KMS-11 (cell line): ENCODE measurements around the gene ARMS2.

ENCODE experiments used
- H2AFZ ChIP-seq: fragments of 200-600 bp; sonication (generic); 2 replicates; pipeline ENCODE4 v1.6.1; 2016; ENCODE audit warnings: antibody characterized with exemption, mixed run types, low read depth
- H3K27ac ChIP-seq: fragments of 200-600 bp; sonication (generic); 2 replicates; pipeline ENCODE4 v1.6.1; 2016; ENCODE audit warnings: mild to moderate bottlenecking, mixed run types
- H3K27me3 ChIP-seq: fragments of 200-600 bp; sonication (generic); 2 replicates; pipeline ENCODE4 v1.6.1; 2017; ENCODE audit warnings: mild to moderate bottlenecking, low read depth, mixed run types, moderate library complexity; ENCODE audit not compliant: insufficient read depth
- H3K36me3 ChIP-seq: fragments of 200-600 bp; sonication (generic); 2 replicates; pipeline ENCODE4 v1.6.1; 2017; ENCODE audit warnings: mild to moderate bottlenecking, mixed run types; ENCODE audit not compliant: insufficient read depth
- H3K4me1 ChIP-seq: fragments of 200-600 bp; sonication (generic); 2 replicates; pipeline ENCODE4 v1.6.1; 2016; ENCODE audit warnings: mild to moderate bottlenecking, low read depth, mixed run types; ENCODE audit not compliant: poor library complexity, severe bottlenecking
- H3K4me2 ChIP-seq: fragments of 200-600 bp; sonication (generic); 2 replicates; pipeline ENCODE4 v1.7.0; 2016; ENCODE audit warnings: mild to moderate bottlenecking, mixed run types
- H3K4me3 ChIP-seq: fragments of 200-600 bp; sonication (generic); IDR thresholded peaks from 2 replicates; pipeline ENCODE4 v1.6.1; 2017; ENCODE audit warnings: low read depth, low read length, mixed read lengths; ENCODE audit not compliant: insufficient read depth
- H3K79me2 ChIP-seq: fragments of 200-600 bp; sonication (generic); 2 replicates; pipeline ENCODE4 v1.6.1; 2016; ENCODE audit warnings: low read depth, mixed run types; ENCODE audit not compliant: insufficient read depth
- H3K9ac ChIP-seq: fragments of 200-600 bp; sonication (generic); 2 replicates; pipeline ENCODE4 v1.6.1; 2016; ENCODE audit warnings: mild to moderate bottlenecking, mixed run types
- H4K20me1 ChIP-seq: fragments of 200-600 bp; sonication (generic); 2 replicates; pipeline ENCODE4 v1.6.1; 2016; ENCODE audit warnings: mild to moderate bottlenecking, mixed run types; ENCODE audit not compliant: insufficient read depth
- TF ChIP-seq, protein P1 (sequence below): fragments of 200-600 bp; sonication (generic); conservative IDR thresholded peaks from 2 replicates; pipeline ENCODE4 v1.6.1; 2017; ENCODE audit warnings: low read depth, mild to moderate bottlenecking, antibody characterized with exemption, low read length, moderate library complexity, mixed read lengths

ARMS2 gene

DNA sequence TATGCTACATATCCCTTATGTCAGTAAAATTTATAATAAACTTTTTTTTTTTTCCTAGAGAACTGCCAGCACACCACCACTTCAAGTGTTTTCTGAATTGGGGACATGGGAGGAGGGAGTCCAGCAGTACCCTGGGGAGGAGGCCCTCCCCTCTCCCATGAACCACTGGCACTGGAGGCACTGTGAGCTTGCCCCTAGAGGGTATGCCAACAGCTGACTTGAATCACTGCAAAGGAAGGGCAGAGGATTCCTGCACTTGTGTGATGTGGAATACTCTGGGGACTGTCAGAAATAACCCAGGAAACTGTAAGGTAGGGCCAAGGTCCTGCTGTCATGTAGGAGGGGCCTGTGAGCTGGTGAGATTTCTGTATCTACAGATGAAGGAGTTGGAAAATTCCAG is 8.5 kb upstream of the ARMS2 start:
- no peak overlapping the region for H3K4me3 ChIP-seq
- H3K27me3 ChIP-seq: no peaks in the 10 kb centered on the region
- no peaks in the 10 kb centered on the region for H3K36me3 ChIP-seq
- H3K79me2 ChIP-seq: no peaks in the 10 kb centered on the region
- no peaks in the 10 kb centered on the region for H4K20me1 ChIP-seq
- H3K27ac ChIP-seq: no peak overlapping the region
- H3K4me1 ChIP-seq: no peaks in the 10 kb centered on the region
- H2AFZ ChIP-seq: no peak overlapping the region
- H3K4me2 ChIP-seq: no peak overlapping the region
- TF ChIP-seq, protein P1, sequence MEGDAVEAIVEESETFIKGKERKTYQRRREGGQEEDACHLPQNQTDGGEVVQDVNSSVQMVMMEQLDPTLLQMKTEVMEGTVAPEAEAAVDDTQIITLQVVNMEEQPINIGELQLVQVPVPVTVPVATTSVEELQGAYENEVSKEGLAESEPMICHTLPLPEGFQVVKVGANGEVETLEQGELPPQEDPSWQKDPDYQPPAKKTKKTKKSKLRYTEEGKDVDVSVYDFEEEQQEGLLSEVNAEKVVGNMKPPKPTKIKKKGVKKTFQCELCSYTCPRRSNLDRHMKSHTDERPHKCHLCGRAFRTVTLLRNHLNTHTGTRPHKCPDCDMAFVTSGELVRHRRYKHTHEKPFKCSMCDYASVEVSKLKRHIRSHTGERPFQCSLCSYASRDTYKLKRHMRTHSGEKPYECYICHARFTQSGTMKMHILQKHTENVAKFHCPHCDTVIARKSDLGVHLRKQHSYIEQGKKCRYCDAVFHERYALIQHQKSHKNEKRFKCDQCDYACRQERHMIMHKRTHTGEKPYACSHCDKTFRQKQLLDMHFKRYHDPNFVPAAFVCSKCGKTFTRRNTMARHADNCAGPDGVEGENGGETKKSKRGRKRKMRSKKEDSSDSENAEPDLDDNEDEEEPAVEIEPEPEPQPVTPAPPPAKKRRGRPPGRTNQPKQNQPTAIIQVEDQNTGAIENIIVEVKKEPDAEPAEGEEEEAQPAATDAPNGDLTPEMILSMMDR: no peak
- H3K9ac ChIP-seq: no peak overlapping the region

DNA sequence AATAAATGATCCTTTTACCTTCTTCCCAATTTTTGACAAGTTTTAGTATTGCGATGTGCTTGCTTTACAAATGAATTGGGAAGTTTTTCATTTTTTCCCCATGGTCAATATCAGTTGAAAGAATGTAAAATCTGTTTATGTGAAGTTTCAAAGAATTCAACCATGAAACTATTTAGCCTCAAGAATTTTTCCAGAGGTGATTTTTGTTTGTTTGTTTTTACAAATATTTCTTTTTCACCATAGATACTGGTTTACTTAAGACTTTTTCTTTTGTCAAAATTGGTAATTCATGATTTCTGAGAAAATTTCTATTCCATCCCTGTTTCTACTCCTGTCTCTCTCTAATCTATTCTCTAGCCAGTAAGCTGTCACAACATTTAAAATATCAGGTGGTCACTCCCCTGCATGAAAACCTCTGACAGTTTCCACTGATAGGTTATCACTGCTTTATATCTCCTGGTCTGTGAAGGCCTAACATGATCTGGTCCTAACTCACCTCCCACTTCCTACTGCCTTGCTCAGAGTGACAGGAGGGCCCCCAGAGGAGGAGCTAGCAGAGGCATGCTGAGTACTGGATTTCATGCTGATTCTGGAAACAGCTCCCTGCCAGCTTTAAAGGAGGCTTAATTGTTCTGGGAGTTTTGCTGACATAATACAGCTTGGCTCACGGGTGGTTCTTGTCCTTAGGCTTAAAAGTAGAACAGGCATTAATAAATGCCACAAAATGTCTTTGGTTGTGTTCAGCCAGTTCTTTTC is 7.6 kb upstream of the ARMS2 start:
- Histone ChIP-seq H3K4me2 (no peak overlapping the region), H3K4me1 (no peaks in the 10 kb centered on the region), H3K9ac (no peak overlapping the region), H3K36me3 (no peaks in the 10 kb centered on the region), H3K27me3 (no peaks in the 10 kb centered on the region), H4K20me1 (no peaks in the 10 kb centered on the region), H3K27ac (no peak overlapping the region), H3K4me3 (no peak overlapping the region), H2AFZ (no peak overlapping the region), H3K79me2 (no peaks in the 10 kb centered on the region)
- TF ChIP-seq, protein P1: no peak

DNA sequence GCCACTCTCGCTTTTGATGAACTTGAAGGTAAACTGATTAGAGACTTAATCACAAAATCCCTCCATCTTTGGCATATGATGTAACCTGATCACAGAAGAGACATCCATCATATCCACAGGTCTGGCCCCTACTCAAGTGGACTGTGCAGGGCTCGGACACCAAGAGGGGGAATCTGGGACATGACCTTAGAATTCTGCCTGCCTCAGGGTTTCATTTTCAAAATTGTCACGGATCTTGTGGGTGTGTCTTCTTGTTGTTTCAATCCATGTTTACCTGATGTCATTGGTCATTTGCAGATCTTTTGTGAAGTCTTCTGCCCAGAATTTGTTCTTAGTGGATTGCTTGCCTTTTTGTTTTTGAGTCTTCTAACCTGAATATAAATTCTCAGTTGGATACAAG is 5.9 kb upstream of the ARMS2 start:
- no peak overlapping the region for H3K9ac ChIP-seq
- H3K79me2 ChIP-seq: no peaks in the 10 kb centered on the region
- no peaks in the 10 kb centered on the region for H4K20me1 ChIP-seq
- H3K36me3 ChIP-seq: no peaks in the 10 kb centered on the region
- H3K27me3 ChIP-seq: no peaks in the 10 kb centered on the region
- H3K4me1 ChIP-seq: no peaks in the 10 kb centered on the region
- no peak overlapping the region for H3K4me2 ChIP-seq
- TF ChIP-seq, protein P1: no peak
- H3K4me3 ChIP-seq: no peak overlapping the region
- H2AFZ ChIP-seq: no peak overlapping the region
- no peak overlapping the region for H3K27ac ChIP-seq

DNA sequence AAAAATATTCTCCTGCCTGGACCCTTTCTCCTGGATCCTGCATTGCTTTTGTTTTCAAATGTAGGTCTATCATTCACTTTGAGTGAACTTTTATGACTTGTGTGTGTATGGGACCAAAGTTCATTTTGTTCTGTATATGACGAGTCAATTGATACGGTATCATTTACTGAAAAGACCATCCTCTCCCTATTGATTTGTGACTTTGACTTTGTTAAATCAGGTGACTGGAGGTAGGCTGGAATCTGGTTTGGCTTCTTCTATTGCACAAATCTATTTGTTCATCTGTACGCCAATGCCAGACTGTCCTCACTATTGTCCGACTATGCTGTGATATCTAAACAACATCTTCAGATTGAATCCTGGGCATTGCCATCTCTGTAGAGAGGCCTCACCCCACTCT is 5.3 kb upstream of the ARMS2 start:
- Histone ChIP-seq H3K9ac (no peak overlapping the region), H3K36me3 (no peaks in the 10 kb centered on the region), H3K79me2 (no peaks in the 10 kb centered on the region), H4K20me1 (no peaks in the 10 kb centered on the region), H3K4me3 (no peak overlapping the region), H3K27me3 (no peaks in the 10 kb centered on the region), H3K4me2 (no peak overlapping the region), H3K4me1 (no peaks in the 10 kb centered on the region), H3K27ac (no peak overlapping the region), H2AFZ (no peak overlapping the region)
- TF ChIP-seq, protein P1: no peak
